Tibial artery (tissue), 4 donors: ENCODE data around the gene MB.

Source experiments
- DNase-seq, 2 donors: peaks; one replicate each; pipeline ENCODE4 v3.0.0-alpha.2; 2019
- H3K27ac ChIP-seq, 2 donors: fragments of 200-600 bp; sonication (generic) in 1 of 2; 1 replicate in 1 of 2; 2 replicates in 1 of 2; pipeline ENCODE4 v1.5.1; 2018 to 2019; ENCODE audit warnings: mild to moderate bottlenecking in 1 of 2
- H3K27me3 ChIP-seq, 2 donors: fragments of 200-600 bp; sonication (generic) in 1 of 2; one replicate each; pipeline versions ENCODE4 v1.5.1 to v1.6.0; 2016 to 2019
- H3K36me3 ChIP-seq, 3 donors: fragments of 200-600 bp; sonication (generic) in 2 of 3; one replicate each; pipeline ENCODE4 v1.5.1; 2016 to 2019; ENCODE audit warnings: mild to moderate bottlenecking in 2 of 3
- H3K4me1 ChIP-seq, 4 donors: fragments of 200-600 bp; sonication (generic) in 2 of 4; 1 replicate in 3 of 4; 2 replicates in 1 of 4; pipeline ENCODE4 v1.5.1; 2016 to 2019
- H3K4me3 ChIP-seq, 2 donors: fragments of 200-600 bp; sonication (generic) in 1 of 2; 1 replicate in 1 of 2; 2 replicates in 1 of 2; pipeline ENCODE4 v1.5.1; 2018 to 2019; ENCODE audit warnings: mild to moderate bottlenecking in 2 of 2
- H3K9me3 ChIP-seq, 3 donors: fragments of 200-600 bp; sonication (generic) in 1 of 3; one replicate each; pipeline ENCODE4 v1.5.1; 2016 to 2019
- CTCF ChIP-seq, 2 experiments: fragments of 200-600 bp in 1 of 2; fragments of 450-650 bp in 1 of 2; IDR thresholded peaks; one replicate each; pipeline ENCODE4 v1.5.1; 2017 to 2019; ENCODE audit warnings: antibody characterized with exemption in 2 of 2, mild to moderate bottlenecking in 1 of 2, moderate library complexity in 1 of 2
- intact Hi-C: fragments of 100-400 bp; cut with DNase I; formaldehyde crosslinking; loops from one replicate; pipeline ENCODE4 v1.15.0; 2023; ENCODE audit warnings: low total_unique reads

MB gene

GRCh38 chr22:35591714-35592417 lies 25.3 kb downstream of the MB start:
- Histone ChIP-seq H3K36me3 (no peaks in the 10 kb centered on the region), H3K9me3 (no peaks in the 10 kb centered on the region), H3K27ac (no peak overlapping the region), H3K4me3 (no peak overlapping the region), H3K4me1 (peaks cover 0 to 11% (median 4%) of the 10 kb centered on the region in 4 donors), H3K27me3 (no peaks in the 10 kb centered on the region)
- intact Hi-C loops = no loop called here
- DNase-seq = no peak
- no peak for TF ChIP-seq CTCF (IDR thresholded peaks at IDR 0.05)

- Histone ChIP-seq H3K36me3 (no peaks in the 10 kb centered on the region), H3K27ac (no peak overlapping the region), H3K9me3 (no peaks in the 10 kb centered on the region), H3K4me1 (peaks cover 0 to 11% (median 4%) of the 10 kb centered on the region in 4 donors), H3K27me3 (no peaks in the 10 kb centered on the region), H3K4me3 (no peak overlapping the region)
- no peak for TF ChIP-seq CTCF (IDR thresholded peaks at IDR 0.05)
- intact Hi-C loops = no loop called here
- DNase-seq = no peak
Measured at GRCh38 chr22:35590634-35591295, 26.4 kb downstream of the MB start.

GRCh38 chr22:35589756-35590093 lies 27.4 kb downstream of the MB start:
- Histone ChIP-seq H3K9me3 (no peaks in the 10 kb centered on the region), H3K4me1 (peaks cover 0 to 11% (median 4%) of the 10 kb centered on the region in 4 donors), H3K27ac (no peak overlapping the region), H3K4me3 (no peak overlapping the region), H3K36me3 (no peaks in the 10 kb centered on the region), H3K27me3 (no peaks in the 10 kb centered on the region)
- intact Hi-C loops = no loop called here
- no peak for TF ChIP-seq CTCF (IDR thresholded peaks at IDR 0.05)
- DNase-seq = no peak

GRCh38 chr22:35589071-35589755 lies 27.9 kb downstream of the MB start:
- intact Hi-C loops = no loop called here

GRCh38 chr22:35587896-35588295 lies 29.2 kb downstream of the MB start:
- Histone ChIP-seq H3K4me3 (no peak overlapping the region), H3K27ac (no peak overlapping the region), H3K36me3 (no peaks in the 10 kb centered on the region), H3K9me3 (no peaks in the 10 kb centered on the region), H3K4me1 (peaks cover 0 to 8% (median 5%) of the 10 kb centered on the region in 4 donors), H3K27me3 (no peaks in the 10 kb centered on the region)
- no peak for DNase-seq
- TF ChIP-seq CTCF (IDR thresholded peaks at IDR 0.05) = no peak
- intact Hi-C loops = no loop called here

More at GRCh38 chr22:35589071-35589755, 27.9 kb downstream of the MB start:
- no peak overlapping the region for H3K4me3 ChIP-seq
- DNase-seq = peak in 1 of 2 donors; percentile 30
- TF ChIP-seq CTCF (IDR thresholded peaks at IDR 0.05) = no peak
- no peaks in the 10 kb centered on the region for H3K36me3 ChIP-seq
- H3K27ac ChIP-seq = no peak overlapping the region
- H3K9me3 ChIP-seq = no peaks in the 10 kb centered on the region
- H3K4me1 ChIP-seq = peaks cover 0 to 11% (median 4%) of the 10 kb centered on the region in 4 donors
- no peaks in the 10 kb centered on the region for H3K27me3 ChIP-seq
